ENCODE measurements around the gene PLAAT4.

- TF ChIP-seq CTCF (IDR thresholded peaks at IDR 0.05; ENCODE audit: insufficient read depth, low read length) (no peak), POLR2AphosphoS5 (IDR thresholded peaks at IDR 0.05; ENCODE audit: low read depth) (no peak), SPI1 (IDR thresholded peaks at IDR 0.05; ENCODE audit: borderline replicate concordance, low read depth) (no peak), REST (IDR thresholded peaks at IDR 0.05; ENCODE audit: insufficient replicate concordance, low read depth) (no peak)
Observed at GRCh38 chr11:63583357-63583677, 46.7 kb downstream of the PLAAT4 start.

Data from HL-60 (cell line).